ENCODE results near the gene CPLANE1.

CPLANE1 gene

DNA sequence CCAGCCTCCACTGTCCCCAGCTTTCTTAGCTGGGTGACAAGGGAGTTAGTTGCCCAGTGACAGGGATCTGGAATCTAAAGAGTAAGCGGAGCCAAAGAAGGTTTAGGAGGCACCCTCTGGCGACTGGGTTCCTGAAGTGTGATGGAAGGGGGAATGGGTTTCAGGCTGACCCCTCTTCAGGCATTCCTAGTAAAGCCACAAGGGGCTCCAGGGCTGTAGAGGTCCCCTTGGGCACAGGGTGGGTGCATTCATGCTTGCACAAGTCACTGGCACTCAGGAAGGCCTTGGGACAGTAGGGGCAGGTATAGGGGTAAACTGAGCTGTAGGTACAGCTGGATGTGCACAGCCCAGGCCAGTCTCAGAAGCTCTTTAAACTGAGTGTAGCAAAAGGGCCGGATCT, 74.2 kb downstream of the CPLANE1 start:
- no peaks in the 10 kb centered on the region for H4K20me1 ChIP-seq (ENCODE audit: insufficient read depth, low read length)
- no peak overlapping the region for H3K4me3 ChIP-seq (ENCODE audit: low read depth, low read length, poor library complexity, severe bottlenecking)
- H3K4me1 ChIP-seq (ENCODE audit: insufficient read depth, low read length, severe bottlenecking), result no peaks in the 10 kb centered on the region
- no peaks in the 10 kb centered on the region for H3K79me2 ChIP-seq (ENCODE audit: insufficient read depth, low read length)
- peaks cover 35% of the 10 kb centered on the region for H3K36me3 ChIP-seq (ENCODE audit: insufficient read depth, low read length)
- H3K9me3 ChIP-seq (ENCODE audit: low read length), result no peaks in the 10 kb centered on the region
- H3F3A ChIP-seq (ENCODE audit: insufficient read depth, low read length), result no peaks in the 10 kb centered on the region
- H3K27ac ChIP-seq (ENCODE audit: low read depth, low read length, poor library complexity, severe bottlenecking), result no peak overlapping the region
- no peak overlapping the region for H2AFZ ChIP-seq (ENCODE audit: low read length)
- H3K27me3 ChIP-seq (ENCODE audit: insufficient read depth, low read length), result no peaks in the 10 kb centered on the region
- H3K9me2 ChIP-seq (ENCODE audit: low read depth, low read length), result no peaks in the 10 kb centered on the region
- no peak overlapping the region for H3K9ac ChIP-seq (ENCODE audit: low read length)
- TF ChIP-seq, protein P1, sequence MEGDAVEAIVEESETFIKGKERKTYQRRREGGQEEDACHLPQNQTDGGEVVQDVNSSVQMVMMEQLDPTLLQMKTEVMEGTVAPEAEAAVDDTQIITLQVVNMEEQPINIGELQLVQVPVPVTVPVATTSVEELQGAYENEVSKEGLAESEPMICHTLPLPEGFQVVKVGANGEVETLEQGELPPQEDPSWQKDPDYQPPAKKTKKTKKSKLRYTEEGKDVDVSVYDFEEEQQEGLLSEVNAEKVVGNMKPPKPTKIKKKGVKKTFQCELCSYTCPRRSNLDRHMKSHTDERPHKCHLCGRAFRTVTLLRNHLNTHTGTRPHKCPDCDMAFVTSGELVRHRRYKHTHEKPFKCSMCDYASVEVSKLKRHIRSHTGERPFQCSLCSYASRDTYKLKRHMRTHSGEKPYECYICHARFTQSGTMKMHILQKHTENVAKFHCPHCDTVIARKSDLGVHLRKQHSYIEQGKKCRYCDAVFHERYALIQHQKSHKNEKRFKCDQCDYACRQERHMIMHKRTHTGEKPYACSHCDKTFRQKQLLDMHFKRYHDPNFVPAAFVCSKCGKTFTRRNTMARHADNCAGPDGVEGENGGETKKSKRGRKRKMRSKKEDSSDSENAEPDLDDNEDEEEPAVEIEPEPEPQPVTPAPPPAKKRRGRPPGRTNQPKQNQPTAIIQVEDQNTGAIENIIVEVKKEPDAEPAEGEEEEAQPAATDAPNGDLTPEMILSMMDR (IDR thresholded peaks at IDR 0.05; ENCODE audit: low read length), result no peak
- H3K4me2 ChIP-seq (ENCODE audit: low read length), result no peak overlapping the region

DNA sequence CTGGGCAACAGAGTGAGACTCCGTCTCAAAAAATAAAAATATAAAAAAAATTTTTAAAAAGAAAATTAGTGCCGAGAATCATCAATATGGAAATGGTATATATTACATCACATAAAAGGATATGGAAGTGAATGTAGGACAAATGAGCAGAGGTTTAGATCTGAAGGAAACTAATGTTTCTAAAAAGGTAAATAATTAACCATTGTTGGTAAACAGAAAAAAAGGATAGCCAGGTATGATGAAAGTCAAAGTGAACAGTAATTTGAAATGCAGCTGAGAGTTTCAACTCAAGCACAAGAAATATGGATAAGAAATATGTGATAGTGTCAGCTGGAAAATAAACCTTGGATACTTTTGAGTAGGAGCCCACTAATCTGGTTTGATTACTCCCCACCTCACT, 76.2 kb downstream of the CPLANE1 start:
- Histone ChIP-seq H3F3A (ENCODE audit: insufficient read depth, low read length) (no peaks in the 10 kb centered on the region), H3K9me3 (ENCODE audit: low read length) (no peaks in the 10 kb centered on the region), H3K79me2 (ENCODE audit: insufficient read depth, low read length) (no peaks in the 10 kb centered on the region), H2AFZ (ENCODE audit: low read length) (no peak overlapping the region), H3K36me3 (ENCODE audit: insufficient read depth, low read length) (peaks cover 44% of the 10 kb centered on the region), H3K4me2 (ENCODE audit: low read length) (no peak overlapping the region), H3K27me3 (ENCODE audit: insufficient read depth, low read length) (no peaks in the 10 kb centered on the region), H3K4me3 (ENCODE audit: low read depth, low read length, poor library complexity, severe bottlenecking) (no peak overlapping the region), H3K9ac (ENCODE audit: low read length) (no peak overlapping the region), H3K27ac (ENCODE audit: low read depth, low read length, poor library complexity, severe bottlenecking) (no peak overlapping the region), H4K20me1 (ENCODE audit: insufficient read depth, low read length) (no peaks in the 10 kb centered on the region), H3K9me2 (ENCODE audit: low read depth, low read length) (no peaks in the 10 kb centered on the region), H3K4me1 (ENCODE audit: insufficient read depth, low read length, severe bottlenecking) (no peaks in the 10 kb centered on the region)
- TF ChIP-seq, protein P1 (IDR thresholded peaks at IDR 0.05; ENCODE audit: low read length), result no peak
- TF ChIP-seq EZH2 (IDR thresholded peaks at IDR 0.05; ENCODE audit: borderline replicate concordance, low read length), result no peak

DNA sequence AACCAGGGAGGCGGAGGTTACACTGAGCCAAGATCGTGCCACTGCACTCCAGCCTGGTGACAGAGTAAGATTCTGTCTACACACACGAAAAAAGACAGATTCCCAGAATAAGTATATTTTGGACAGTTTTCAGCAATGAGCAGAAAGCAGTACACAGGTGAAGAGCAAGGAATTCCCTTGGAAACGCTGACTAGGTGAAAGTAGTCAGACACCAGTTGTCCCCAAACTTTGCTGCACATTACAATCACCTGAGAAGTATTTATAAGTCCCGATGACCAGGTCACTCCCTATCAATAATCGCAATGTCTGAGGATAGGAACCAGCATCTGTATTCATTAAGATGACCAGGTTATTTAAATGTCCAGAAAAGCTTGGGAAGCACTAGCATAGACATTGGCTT, 78.3 kb downstream of the CPLANE1 start:
- H3K9me2 ChIP-seq (ENCODE audit: low read depth, low read length), result no peaks in the 10 kb centered on the region
- H3K79me2 ChIP-seq (ENCODE audit: insufficient read depth, low read length), result no peaks in the 10 kb centered on the region
- H3K27me3 ChIP-seq (ENCODE audit: insufficient read depth, low read length), result no peaks in the 10 kb centered on the region
- H3F3A ChIP-seq (ENCODE audit: insufficient read depth, low read length), result no peaks in the 10 kb centered on the region
- H3K9ac ChIP-seq (ENCODE audit: low read length), result no peak overlapping the region
- H3K4me3 ChIP-seq (ENCODE audit: low read depth, low read length, poor library complexity, severe bottlenecking), result no peak overlapping the region
- no peak for TF ChIP-seq EZH2 (IDR thresholded peaks at IDR 0.05; ENCODE audit: borderline replicate concordance, low read length)
- TF ChIP-seq, protein P1 (IDR thresholded peaks at IDR 0.05; ENCODE audit: low read length), result no peak
- no peaks in the 10 kb centered on the region for H3K9me3 ChIP-seq (ENCODE audit: low read length)
- H3K4me1 ChIP-seq (ENCODE audit: insufficient read depth, low read length, severe bottlenecking), result no peaks in the 10 kb centered on the region
- no peak overlapping the region for H2AFZ ChIP-seq (ENCODE audit: low read length)
- no peak overlapping the region for H3K4me2 ChIP-seq (ENCODE audit: low read length)
- H4K20me1 ChIP-seq (ENCODE audit: insufficient read depth, low read length), result no peaks in the 10 kb centered on the region
- H3K27ac ChIP-seq (ENCODE audit: low read depth, low read length, poor library complexity, severe bottlenecking), result no peak overlapping the region
- peaks cover 42% of the 10 kb centered on the region for H3K36me3 ChIP-seq (ENCODE audit: insufficient read depth, low read length)

Data from OCI-LY1 (cell line).